Inflammatory macrophage treated with lipopolysaccharide for 4 hours (primary cell): ENCODE measurements around the gene AUTS2.

Experiments used
- DNase-seq: peaks from one replicate; pipeline ENCODE4 v3.0.0-alpha.2; 2020

Gene AUTS2

GRCh38 chr7:70660819-70661191, 1062.5 kb downstream of the AUTS2 start:
- no peak for DNase-seq

- no peak for DNase-seq
Measured at GRCh38 chr7:70663680-70664079, 1065.4 kb downstream of the AUTS2 start.

GRCh38 chr7:70665997-70666396, 1067.7 kb downstream of the AUTS2 start:
- no peak for DNase-seq

- no peak for DNase-seq
Measured at GRCh38 chr7:70667406-70667805, 1069.1 kb downstream of the AUTS2 start.

- no peak for DNase-seq
Measured at GRCh38 chr7:70668606-70669358, 1070.5 kb downstream of the AUTS2 start.

- no peak for DNase-seq
Measured at GRCh38 chr7:70669854-70670253, 1071.6 kb downstream of the AUTS2 start.

GRCh38 chr7:70670288-70670687, 1072.0 kb downstream of the AUTS2 start:
- DNase-seq, result no peak

- no peak for DNase-seq
Measured at GRCh38 chr7:70673778-70674570, 1075.7 kb downstream of the AUTS2 start.

- DNase-seq, result no peak
Measured at GRCh38 chr7:70674571-70675010, 1076.3 kb downstream of the AUTS2 start.

GRCh38 chr7:70676243-70676642, 1078.0 kb downstream of the AUTS2 start:
- no peak for DNase-seq

GRCh38 chr7:70678621-70679251, 1080.5 kb downstream of the AUTS2 start:
- DNase-seq, result no peak

- DNase-seq, result no peak
Measured at GRCh38 chr7:70679661-70680060, 1081.4 kb downstream of the AUTS2 start.

GRCh38 chr7:70680306-70680705, 1082.0 kb downstream of the AUTS2 start:
- no peak for DNase-seq

GRCh38 chr7:70680743-70681468, 1082.6 kb downstream of the AUTS2 start:
- DNase-seq, result no peak

- peak; percentile 36 for DNase-seq
Measured at GRCh38 chr7:70681469-70682350, 1083.4 kb downstream of the AUTS2 start.

GRCh38 chr7:70684173-70684572, 1085.9 kb downstream of the AUTS2 start:
- DNase-seq, result no peak

GRCh38 chr7:70693321-70693685, 1095.0 kb downstream of the AUTS2 start:
- DNase-seq, result no peak

GRCh38 chr7:70693686-70694433, 1095.6 kb downstream of the AUTS2 start:
- peak; percentile 24 for DNase-seq

- peak; percentile 13 for DNase-seq
Measured at GRCh38 chr7:70694434-70694970, 1096.2 kb downstream of the AUTS2 start.

- no peak for DNase-seq
Measured at GRCh38 chr7:70694971-70695794, 1096.9 kb downstream of the AUTS2 start.
